Astrocyte (in vitro differentiated cells and primary cell): ENCODE data around the gene DUSP8.
"Not testable (repeated sequence)": the region's sequence is repeated elsewhere in the genome, so short reads cannot be mapped to it uniquely, and the experiment has no call there.

ENCODE experiments used
- CTCF ChIP-seq: IDR thresholded peaks from 2 replicates; pipeline ENCODE4 v1.5.1; 2011; ENCODE audit warnings: low read depth, mild to moderate bottlenecking, inconsistent platforms, low read length, moderate library complexity; ENCODE audit not compliant: insufficient read depth
- EZH2 ChIP-seq: IDR thresholded peaks from 2 replicates; pipeline ENCODE4 v1.6.1; 2012; ENCODE audit warnings: mild to moderate bottlenecking, low read length, inconsistent platforms; ENCODE audit not compliant: insufficient read depth

- TF ChIP-seq CTCF, EZH2: not testable (repeated sequence)
Measured at GRCh38 chr11:1589191-1589963, 17.3 kb upstream of the DUSP8 start.
